Stimulated activated CD8-positive, alpha-beta memory T cell treated with anti-CD3 and anti-CD28 coated beads, Interleukin-12 subunit alpha, Interleukin-12 subunit beta, amount 100 ng/mL, for 4 hours (primary cell): Measurements from ENCODE around the gene CFAP65.

Experiments
- DNase-seq: peaks from one replicate; pipeline ENCODE4 v3.0.0-alpha.2; 2020; ENCODE audit warnings: low read depth

Gene CFAP65

DNA sequence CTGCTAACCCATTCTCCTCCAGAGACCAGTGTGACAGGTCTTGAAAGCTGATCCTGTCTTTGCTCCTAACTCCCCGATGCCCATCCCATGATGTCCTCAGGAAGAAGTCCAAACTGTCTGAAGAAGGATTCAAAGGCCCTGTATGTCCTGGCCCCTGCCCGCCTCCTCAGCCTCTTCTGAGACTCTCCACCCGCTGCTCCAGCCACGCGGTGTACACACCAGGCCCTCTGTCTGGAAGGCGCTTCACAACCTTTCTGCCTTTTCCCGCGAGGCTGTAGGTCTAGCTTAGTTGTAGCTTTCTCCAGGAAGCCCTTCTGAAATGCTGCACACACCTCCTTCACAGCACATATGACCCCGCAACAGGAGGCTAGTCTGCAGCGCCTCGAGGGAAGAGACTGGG, 24.6 kb downstream of the CFAP65 start:
- no peak for DNase-seq

DNA sequence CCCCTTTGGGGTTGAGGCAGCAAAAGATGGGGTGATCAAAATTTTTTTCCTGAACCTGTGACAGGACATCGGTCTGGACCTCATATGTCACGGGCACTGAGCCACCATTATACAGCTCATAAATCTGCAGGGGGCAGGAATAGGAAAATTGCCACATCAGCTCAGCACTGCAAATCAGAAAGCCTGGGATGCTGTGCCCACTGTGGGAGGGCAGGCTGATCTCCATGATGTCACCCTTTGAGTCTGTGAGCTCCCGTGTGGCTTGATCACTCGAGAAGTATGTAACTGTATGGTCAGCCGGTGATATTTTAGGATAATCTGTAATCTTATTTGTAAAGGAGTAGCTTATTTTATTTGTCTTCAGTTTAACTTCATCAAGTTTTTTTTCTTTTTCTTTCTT, 30.4 kb downstream of the CFAP65 start:
- DNase-seq = no peak

DNA sequence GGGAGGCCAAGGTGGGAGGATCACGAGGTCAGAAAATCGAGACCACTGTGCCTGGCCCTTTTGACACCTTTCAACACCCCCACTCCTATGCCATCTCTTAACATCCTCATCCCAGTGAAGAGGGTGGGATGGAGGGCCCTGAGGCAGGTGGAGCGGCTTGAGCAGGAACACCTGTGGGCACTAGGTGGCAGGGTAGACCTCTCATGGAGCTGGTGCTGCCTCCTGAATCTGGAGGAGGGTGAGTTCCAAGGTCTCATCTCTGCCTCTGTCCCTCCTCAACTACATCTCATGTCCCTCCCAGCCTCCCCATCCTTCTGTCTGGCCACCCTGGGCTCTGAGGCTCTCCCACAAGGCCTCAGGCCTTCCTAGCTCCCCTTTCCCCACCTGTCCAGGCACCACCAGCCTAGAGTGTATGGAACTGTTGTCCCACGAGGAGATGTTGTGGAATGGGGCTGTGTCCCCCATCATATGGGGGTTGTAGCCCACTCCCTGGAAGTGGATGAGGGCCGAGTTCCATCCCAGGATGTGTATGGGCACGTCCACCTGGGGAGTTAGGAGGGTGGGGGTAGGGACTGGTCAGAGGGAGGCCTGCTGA, 31.1 kb downstream of the CFAP65 start:
- no peak for DNase-seq

DNA sequence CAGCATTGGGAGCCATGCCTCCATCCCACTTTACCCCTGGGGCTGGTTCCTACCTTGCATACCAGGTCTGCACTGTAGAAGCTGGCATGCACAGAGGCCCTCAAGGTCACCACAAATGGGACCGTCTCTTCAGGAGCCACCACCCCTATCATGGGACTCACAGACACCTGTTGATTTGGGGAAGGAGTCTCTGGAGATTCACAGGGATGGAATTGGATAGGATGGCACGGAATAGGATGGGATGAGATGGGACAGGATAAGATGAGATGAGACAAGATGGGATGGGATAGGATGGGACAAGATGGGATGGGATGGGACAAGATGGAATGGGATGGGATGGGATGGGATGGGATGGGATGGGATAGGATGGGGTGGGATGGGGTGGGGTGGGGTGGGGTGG, 32.0 kb downstream of the CFAP65 start:
- no peak for DNase-seq

DNA sequence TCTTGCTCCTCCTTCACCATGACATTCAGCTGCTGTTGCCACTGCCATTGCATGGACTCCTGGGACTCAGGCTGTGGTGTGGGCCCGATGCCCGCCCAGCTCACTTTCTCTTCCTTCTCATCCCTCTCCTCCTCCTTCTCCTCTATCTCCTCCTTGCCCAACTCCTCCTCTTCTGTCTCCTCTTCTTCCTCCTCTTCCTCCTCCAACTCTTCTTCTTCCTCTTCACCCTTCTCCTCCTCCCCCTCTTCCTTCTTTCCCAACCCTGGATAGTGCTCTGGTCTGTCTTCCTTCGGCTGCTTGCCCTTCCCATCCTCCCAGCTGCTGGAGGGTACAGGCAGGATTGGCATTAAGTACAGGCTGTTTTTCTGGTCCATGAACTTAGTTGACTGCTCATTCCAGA, 37.3 kb downstream of the CFAP65 start:
- no peak for DNase-seq

DNA sequence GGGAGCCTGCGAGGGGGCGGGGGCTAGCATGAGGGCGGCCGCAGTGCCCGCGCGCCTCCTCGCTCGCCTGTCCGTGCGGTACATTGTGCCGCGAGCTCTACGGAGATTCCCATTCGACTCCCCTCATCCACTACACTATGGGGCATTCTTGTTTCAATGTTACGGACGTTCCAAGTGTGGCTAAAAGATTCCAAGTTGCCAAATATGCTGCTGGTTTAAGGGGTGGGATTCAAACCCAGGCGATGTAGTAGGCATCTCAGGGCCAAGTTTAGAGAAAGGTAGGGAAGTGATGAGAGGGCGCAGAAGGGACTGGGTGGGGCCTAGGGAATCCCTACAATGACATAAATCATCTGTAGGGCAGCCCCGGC, 38.1 kb downstream of the CFAP65 start:
- DNase-seq = no peak

DNA sequence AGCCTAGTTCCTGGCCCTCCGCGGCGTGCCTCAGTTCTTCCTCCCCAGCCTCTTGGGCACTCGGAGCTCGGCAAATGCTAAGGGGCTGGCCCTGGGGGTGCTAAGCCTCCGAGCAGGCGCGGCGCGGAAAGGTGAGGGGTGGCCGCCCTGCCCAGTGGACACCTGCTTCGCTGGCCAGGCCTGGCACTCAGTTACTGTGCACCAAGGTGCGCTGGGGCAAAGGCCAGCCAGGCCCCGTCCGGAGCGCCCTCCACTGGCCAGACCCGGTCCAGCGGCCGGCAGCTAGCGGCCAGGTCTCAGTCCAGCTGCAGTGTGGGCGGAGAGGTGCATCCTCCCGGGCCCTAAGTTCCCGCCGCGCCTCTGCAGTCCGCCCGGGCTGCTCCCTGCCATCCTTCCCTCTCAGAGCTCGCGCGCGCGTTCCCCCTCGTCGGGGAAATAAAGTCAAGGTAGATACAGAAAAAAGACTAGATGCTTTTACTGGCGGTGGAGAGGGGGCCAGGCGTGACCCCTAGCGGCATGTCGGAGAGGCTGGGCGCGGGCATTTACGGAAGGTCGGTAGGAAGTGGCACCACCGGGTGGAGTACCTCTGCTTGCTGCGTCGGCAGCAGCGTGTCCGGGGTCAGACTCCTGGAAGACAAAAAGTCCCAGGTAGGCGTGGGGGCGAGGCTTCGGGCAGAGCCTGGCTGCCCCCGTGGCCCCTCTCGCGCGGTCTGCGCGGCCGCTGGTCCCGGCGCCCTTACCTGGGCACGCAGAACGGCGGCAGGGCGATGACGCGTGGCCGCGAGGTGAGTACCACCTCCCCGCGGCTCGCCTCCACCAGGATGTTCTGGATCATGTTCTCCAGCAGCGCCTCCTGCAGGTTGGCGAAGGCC, 38.7 kb downstream of the CFAP65 start:
- no peak for DNase-seq

DNA sequence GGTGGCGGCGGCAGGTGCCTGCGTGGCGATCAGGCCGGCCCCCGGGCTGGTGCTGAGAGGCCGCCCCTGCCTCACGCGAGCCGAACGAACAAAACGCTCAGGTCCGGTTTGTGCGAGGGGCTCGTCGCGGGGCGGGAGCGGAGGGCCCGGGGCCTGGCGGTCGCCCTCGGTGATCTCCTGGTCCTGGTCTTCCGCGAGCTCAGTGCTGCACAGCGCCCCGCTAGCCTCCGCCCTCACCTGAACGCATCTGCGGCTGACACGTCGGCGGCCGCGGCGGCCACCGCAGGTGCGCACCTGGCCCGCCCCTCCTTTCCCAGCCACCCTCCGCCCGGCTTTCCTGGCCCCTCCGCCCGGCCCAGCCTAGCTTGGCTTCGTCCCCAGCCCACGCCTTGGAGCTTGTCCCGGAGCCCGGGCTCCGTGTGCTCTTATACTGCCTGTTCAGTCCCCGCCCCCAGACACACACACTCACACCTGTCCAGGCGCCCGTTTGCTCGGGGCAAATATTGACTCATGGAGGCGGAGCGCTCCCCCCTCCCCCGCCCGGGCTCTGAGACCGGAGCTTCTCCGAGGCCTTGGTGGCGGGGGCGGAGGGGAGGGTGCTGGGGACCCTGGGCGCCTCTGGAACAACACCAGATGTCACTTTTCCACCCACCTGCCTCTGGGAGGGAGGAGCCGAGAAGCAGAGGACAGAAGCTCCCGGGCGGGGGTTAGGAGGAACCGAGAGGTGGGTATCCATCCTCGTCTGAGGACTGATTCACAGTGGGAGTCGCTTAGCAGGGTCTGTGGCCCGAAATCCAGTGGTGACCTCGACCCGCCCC, 39.5 kb downstream of the CFAP65 start:
- DNase-seq = peak; percentile 45

DNA sequence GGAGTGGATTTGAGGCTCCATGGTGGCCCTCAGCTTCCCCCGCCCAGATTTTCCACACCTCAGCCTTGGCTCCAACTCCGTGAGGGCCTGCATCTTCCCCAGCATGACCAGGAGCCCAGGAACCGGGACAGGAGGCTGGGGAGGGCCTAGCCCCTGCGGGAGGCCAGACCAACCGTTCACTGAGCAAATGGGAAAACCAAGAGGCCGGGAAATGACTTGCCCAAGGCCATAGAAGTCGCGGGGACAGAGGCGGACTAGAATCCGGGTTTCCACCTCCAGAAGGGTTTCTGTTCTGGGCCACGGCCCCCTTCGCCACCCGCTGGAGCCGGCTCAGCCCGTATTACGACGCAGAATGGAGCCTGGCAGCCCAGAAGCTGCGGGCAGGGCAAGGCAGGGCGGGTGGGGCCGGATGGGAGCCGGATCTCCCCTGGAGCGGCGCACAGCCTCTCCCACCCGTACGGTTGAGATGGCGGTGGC, 40.2 kb downstream of the CFAP65 start:
- DNase-seq = no peak

DNA sequence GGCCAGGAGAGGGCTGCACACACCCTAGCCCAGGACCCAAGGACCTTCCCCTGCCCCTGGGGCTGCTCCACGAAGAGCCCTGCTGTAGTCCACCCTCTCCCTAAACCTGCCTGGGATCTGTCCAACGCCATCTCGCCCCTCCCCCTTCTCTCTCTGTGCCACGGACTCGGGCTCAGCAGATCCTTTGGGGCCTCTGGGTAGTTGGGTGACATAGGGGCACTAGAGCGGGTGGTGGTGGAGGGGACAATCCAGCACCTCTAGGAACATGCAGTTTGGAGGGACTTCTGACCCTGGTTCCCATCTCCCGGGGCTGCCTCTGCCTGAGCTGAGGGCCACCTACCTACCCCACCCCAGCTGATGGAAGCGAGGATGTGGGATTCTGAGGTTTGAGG, 40.8 kb downstream of the CFAP65 start:
- no peak for DNase-seq

DNA sequence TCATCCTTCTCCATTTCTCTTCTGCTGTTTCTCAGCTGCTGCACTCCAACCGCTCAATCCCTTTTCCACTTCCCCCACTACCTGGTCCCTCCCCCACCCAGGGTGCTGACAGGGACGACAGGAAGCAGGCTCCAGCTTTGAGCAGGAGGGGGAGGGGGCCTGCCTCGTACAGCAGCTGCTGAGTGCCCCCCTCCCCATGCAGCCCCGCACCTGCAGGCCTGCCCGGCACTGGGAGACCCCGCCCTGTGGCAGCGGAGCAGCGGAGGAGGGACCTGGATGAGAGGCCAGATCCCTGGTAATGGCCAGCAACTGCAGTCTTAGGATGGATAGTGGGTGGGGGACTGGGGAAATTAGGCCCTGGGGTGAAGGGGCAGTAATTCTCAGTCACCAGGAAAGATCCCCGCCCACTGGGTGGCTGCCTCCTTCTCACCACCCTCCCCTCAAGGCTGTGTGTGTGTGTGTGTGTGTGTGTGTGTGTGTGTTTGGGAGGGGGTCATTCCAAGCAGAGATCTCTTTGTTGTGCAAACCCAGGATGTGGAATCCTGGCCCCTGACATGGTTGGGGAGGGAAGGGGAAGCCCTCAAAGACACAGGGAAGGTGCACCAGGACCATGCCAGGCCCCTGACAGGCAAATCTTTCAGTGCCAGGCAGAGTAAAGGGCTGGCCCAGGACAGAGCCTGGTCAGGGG, 41.3 kb downstream of the CFAP65 start:
- no peak for DNase-seq

DNA sequence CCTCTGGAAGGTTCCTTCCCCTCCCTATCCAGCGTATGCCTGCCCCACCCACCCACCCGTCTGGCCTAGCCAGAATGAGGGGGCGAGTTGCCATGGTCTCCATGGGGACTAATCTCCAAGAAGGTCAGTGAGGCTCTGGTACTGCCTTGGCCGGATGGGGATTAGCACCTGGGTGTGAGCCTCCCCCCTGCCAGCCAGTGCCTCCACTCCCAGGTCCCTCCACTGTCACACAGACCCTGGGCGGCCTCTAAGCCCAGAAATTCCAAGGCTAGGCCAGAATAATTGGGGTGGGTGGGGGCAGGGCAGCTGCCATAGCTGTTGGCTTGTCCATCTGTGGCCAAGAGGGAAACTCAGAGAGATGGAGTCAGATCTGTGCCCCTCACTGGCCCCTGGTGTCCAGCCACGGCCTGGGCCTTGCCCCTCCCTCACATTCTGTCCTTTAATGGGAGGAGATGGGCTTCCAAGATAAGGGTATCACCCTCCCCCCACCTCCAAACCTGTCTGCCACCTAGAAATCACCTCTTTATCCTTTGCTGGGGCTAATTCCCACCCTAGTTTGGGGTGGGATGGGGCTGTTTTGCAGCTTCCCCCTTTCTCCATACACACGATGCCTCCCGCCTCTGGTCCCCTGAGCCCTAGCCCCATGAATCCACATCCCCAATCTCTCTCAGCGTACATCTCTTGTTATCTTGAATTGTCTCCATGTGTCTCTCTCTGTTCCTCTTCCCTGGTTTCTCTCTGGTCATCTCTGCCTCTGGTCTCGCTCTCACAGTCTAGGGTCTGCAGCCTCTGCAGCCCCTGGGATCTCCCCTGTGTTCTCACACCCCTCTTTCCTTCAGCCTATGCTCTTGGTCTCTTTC, 42.1 kb downstream of the CFAP65 start:
- no peak for DNase-seq

DNA sequence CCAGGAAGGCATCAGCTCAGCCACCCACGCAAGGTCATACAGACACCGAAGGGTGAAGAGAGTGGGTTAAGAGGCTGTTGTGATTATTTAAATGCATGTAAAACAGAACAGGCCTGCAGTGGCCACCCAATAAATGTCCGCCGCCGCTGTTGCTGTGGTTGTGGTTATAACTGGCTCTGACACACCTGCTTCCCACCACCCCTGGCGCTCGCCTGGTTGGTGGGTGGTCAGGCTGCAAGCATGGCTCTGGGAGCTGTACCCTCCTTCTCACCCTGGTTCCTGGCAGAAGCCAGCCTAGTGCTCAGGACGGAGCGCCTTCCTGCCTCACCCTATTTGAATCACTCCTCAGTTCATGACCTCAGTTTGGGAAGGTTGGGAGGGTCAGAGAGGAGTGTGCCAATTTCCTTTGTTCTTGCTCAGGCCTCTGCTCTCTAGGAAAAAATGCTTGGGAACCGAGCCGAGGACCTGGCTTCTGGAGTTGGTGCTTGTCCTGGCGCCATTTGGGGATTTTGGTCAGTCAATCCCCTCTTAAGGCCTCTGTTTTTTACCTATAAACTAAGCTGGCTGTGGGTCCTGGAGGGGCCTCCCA, 42.8 kb downstream of the CFAP65 start:
- DNase-seq = no peak

DNA sequence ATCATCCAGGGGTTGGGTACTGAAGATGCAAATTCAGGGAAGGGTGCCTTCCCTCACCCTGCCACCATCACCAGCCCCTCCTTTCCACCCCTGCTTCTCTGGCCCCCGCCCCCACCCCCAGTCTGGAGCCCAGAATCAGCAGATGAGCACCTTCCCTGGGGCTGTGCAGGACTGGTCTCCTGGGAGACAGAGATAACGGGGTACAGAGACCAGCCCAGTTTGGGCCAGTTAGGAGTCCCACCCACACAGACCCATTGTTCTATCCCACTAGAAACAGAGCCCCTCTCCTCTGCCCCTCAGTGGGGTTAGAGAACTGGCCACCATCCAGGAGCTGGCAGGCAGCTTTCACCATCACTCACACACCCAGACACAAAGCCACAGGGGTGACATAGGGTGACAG, 43.6 kb downstream of the CFAP65 start:
- no peak for DNase-seq

DNA sequence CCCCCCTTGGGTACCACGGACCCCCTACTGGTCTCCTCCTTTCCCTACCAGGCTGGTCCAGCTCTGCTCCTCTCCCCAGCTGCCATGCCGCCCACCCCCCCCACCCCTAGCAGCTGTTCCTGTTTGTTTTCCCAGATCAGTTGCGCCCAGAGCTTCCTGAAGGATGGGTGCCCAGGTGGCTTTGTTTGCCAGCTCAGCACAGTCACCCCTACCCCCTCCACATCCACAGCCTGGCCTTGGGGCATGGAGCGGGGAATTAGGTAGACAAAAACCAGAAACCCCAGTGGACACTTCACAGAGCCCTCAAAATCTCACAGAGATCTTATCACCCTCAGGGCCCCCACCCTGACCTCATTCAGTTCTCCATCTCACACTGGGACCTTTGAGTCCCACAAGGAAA, 44.4 kb downstream of the CFAP65 start:
- DNase-seq = no peak

DNA sequence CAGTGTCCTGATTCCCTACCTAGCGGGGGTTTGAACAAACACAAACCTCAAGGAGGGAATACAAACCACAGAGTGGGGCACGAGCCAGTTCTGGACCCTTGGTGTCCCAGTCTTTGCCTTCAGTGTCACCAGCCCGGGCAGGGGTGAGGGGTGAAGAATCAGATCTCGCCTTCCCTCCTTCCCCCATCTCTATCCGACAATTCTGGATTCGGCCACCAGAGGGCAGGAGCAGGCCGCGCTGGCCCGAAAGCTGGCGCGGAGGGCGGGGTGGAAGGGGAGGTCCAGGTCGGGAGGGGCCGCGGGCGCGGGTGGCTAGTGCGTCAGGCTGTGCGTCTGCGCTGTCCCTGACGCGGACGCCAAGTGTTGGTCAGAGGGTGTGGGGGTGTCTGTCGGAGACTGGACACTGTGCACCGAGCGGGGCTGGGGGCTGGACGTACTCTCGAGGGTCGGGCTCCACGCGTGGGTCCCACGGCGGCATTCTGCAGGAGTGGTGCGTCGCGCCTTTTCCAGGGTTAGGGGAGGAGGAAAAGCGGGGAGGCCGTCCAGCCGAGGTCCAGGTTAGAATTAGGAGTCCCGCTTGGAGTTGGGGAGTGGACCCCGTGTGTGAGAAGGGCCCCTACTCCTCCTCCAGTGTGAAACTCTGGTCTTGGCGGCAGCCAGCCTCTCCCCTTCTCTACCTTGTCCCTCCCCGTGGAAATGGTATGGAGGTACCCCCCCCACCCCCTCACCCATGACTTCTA, 45.2 kb downstream of the CFAP65 start:
- peak; percentile 57 for DNase-seq

DNA sequence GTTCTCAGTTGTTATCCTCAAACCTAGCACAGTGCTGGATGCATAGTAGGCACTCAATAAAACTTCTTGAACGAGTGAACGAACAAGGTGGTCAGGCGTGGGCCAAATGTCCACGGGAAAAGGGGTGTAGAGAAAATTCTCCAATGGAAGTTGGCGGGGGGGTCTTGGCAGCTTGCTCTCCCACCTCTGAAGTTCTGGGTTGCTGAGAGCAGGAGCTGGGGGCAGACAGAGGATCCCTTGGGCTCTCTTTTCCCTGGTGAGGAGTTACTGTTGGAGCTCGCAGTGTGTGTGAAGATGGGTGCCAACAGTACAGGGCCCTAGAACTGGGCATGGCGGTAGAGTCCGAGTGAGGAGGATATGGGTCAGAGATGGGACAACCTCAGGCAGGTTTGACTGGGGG, 45.8 kb downstream of the CFAP65 start:
- no peak for DNase-seq

DNA sequence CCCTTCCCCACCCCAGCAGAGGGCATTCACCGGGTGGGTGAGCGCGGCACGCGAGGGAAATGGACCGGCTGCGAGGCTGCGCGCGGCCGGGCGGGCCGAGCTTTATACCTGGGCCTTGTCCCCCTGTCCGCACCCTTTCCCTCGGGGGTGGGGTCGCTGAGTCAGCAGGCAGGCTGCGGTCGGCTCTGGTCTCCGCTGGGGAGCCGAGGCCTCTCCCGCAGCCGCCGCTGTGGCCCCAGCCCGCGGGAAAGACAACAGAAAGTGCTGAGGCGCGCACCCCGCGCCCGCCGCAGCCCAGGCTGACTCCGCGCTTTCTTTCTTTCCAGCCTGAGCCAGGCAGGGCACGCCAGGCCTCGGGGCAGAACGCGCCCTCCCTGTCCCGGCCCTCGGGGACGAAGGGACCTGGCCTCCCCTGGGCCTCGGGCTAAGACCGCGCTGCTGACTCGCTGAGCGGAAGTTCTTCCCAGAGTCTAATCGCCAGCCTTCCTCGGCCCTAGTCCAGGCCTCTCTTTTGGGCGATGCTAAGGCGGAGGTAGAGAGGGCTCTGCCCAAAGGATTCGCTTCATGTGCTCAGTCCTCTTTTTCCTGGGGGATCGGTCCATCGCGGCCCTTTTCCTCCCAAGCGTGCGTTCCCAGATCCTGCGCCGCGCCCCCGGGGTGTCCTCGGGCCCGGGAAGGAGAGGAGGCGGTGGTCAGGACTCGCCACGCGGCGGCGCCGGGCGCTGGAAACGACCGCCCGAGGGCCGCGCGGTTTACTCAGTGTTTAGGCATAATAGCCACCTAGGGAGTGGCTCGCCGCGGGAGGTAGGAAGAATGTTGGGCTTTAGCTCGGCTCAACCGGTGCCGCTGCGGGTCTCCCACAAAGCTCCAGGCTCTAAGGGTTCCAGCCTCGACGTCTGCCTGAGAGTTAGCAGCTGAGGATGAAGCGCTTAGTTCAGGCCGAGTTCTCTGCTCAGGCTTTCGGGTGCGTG, 47.7 kb downstream of the CFAP65 start, which contains the start of gene CRYBA2:
TSS of gene CRYBA2 (minus strand) at position 78 of the 971 bp plus-strand sequence. CDS start 246 bp downstream, outside the sequence.
- DNase-seq = no peak
